ENCODE data around the gene HDHD3. TPM values are rescaled to one million over a fixed set of nuclear protein-coding genes. Genes with fewer than 3 reads are reported as not detected.

HDHD3 gene
- total RNA-seq, 6 experiments from 2014 or later = 3.3 to 4.8 (median 3.8) TPM

DNA sequence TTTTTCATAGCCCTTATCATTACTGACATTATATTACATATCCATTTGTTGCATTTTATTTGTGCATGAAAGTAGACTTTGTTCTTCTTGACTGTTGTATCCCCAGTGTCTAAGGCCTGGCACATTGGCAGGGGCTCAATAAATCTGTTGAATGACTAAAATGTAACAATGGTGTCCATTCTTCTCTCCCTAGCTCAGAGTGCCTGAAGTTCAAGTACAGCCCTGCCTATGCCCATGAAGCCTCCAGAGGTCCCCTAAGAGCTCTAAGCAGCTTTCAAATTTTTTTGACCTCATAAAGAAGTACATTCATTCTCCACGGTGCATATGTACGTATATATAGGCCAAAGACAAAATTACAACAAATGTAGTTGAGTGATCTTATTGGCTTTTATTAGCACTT, 31.6 kb downstream of the HDHD3 start:
- Mint-ChIP-seq H3K36me3 (ENCODE audit: low read depth) (no peaks in the 10 kb centered on the region), H3K4me3 (no peak overlapping the region), H3K9me3 (no peaks in the 10 kb centered on the region), H3K4me1 (ENCODE audit: low read depth) (no peaks in the 10 kb centered on the region), H3K27ac (no peak overlapping the region), H3K27me3 (ENCODE audit: insufficient read depth) (peaks cover 25% of the 10 kb centered on the region)
- TF ChIP-seq, protein P1, sequence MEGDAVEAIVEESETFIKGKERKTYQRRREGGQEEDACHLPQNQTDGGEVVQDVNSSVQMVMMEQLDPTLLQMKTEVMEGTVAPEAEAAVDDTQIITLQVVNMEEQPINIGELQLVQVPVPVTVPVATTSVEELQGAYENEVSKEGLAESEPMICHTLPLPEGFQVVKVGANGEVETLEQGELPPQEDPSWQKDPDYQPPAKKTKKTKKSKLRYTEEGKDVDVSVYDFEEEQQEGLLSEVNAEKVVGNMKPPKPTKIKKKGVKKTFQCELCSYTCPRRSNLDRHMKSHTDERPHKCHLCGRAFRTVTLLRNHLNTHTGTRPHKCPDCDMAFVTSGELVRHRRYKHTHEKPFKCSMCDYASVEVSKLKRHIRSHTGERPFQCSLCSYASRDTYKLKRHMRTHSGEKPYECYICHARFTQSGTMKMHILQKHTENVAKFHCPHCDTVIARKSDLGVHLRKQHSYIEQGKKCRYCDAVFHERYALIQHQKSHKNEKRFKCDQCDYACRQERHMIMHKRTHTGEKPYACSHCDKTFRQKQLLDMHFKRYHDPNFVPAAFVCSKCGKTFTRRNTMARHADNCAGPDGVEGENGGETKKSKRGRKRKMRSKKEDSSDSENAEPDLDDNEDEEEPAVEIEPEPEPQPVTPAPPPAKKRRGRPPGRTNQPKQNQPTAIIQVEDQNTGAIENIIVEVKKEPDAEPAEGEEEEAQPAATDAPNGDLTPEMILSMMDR (IDR thresholded peaks at IDR 0.05) = no peak
- no peak for DNase-seq

DNA sequence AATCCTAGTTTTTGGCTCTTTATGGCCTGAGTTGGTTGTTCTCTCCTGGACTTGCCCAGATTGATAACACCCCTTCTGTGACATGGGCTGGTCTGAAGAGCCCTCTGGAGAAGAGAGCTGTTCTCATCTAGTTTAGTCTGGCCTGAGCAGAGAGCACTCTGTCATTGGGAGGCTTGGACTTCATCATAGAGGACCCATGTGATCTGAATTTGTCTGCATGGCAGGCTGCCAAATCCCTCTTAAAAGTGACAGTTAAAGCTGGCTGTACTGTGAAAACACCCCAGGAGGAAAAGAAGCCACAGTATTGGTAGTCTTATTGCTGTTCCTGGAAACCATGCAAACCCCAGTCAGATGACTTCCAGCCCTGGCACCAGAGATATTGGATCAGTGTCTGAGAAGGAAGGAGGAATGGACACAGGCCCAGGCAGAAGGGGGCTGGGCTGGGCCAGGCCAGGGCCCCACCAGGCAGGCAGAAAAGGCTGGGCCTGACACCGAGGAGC, 33.0 kb downstream of the HDHD3 start:
- Mint-ChIP-seq H3K9me3 (no peaks in the 10 kb centered on the region), H3K27ac (no peak overlapping the region), H3K36me3 (ENCODE audit: low read depth) (no peaks in the 10 kb centered on the region), H3K4me3 (no peak overlapping the region), H3K4me1 (ENCODE audit: low read depth) (peaks cover 10% of the 10 kb centered on the region), H3K27me3 (ENCODE audit: insufficient read depth) (peaks cover 15% of the 10 kb centered on the region)
- DNase-seq = peak; percentile 58
- TF ChIP-seq, protein P1 (IDR thresholded peaks at IDR 0.05) = no peak

DNA sequence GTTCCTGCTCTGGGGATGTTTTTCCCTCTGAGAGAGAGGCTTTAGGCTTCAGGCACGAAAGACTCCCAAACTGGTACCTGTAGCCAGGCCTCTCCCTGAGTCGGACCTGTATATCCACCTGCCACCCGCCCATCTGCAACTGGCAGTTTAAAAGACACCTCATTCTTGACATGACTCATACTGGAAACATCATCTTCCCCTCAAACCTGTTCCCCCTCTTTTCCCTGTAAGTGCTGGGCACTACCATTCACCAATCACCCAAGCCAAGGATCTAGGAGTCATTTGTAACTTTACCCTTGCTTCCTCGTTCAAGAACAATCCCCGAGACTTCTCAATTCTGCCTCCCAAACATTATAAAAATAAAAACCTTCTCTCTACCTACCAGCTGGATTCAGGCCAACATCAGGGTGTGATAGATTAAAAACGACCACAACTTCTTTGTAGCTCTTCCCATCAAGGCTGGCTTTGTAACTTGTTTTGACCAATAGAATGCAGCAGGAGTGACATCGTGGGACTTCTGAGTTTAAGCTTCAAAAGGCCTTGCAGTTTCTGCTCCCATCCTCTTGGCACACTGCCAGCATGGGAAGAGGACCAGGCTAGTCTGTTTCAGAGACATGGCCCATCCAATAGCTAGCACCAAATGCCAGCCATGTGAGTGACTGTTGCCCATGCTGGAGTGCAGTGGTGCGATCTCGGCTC, 34.9 kb downstream of the HDHD3 start:
- Mint-ChIP-seq H3K9me3 (no peaks in the 10 kb centered on the region), H3K27ac (no peak overlapping the region), H3K27me3 (ENCODE audit: insufficient read depth) (peaks cover 2% of the 10 kb centered on the region), H3K36me3 (ENCODE audit: low read depth) (no peaks in the 10 kb centered on the region), H3K4me3 (no peak overlapping the region), H3K4me1 (ENCODE audit: low read depth) (peaks cover 10% of the 10 kb centered on the region)
- no peak for DNase-seq
- TF ChIP-seq, protein P1 (IDR thresholded peaks at IDR 0.05) = no peak

DNA sequence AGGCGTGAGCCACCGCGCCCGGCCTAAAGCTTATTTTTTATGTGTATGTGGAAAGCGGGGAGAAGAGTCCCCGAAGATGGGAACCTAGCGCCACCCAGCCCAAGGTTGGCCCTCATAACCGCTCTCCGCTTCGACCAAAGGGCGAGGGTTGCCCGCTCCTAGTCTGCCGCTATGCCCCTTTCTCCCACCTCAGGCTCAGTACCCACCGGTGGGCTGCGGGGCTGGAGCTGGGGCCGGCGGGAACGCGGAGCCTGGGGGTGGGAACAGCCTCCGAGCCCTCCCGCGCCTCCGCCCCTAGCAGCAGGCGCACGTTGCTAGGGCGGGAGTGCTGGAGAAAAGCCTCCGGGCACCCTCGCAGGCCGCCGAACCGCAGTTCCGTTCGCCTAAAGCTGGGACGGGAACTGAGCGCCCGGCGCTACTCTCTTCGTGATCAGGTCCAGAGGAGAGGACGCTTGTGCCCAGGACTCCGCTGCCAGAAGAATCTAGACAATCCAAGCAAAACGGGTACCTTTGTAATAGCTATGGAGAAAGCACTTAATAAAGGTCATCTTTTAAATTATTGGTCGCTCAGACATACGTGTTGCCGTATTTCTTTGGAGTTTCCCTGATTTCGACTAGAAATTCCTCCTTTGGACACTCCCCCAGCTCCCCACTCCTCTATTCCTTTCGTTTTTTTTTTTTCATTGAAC, 36.6 kb downstream of the HDHD3 start, which contains the start of gene WDR31:
Gene WDR31, minus strand, starts transcription at position 265 of the 689 bp plus-strand sequence. CDS start 8,253 bp downstream, outside the sequence.
- DNase-seq = peak; percentile 70
- H3K36me3 Mint-ChIP-seq (ENCODE audit: low read depth) = no peaks in the 10 kb centered on the region
- peak within 1 kb of the TSS; percentile 86 for H3K4me3 Mint-ChIP-seq
- H3K9me3 Mint-ChIP-seq = no peaks in the 10 kb centered on the region
- peaks cover under 1% of the 10 kb centered on the region for H3K27me3 Mint-ChIP-seq (ENCODE audit: insufficient read depth)
- TF ChIP-seq, protein P1 (IDR thresholded peaks at IDR 0.05) = no peak
- peaks cover 10% of the 10 kb centered on the region for H3K4me1 Mint-ChIP-seq (ENCODE audit: low read depth)
- peak within 1 kb of the TSS; percentile 87 for H3K27ac Mint-ChIP-seq

DNA sequence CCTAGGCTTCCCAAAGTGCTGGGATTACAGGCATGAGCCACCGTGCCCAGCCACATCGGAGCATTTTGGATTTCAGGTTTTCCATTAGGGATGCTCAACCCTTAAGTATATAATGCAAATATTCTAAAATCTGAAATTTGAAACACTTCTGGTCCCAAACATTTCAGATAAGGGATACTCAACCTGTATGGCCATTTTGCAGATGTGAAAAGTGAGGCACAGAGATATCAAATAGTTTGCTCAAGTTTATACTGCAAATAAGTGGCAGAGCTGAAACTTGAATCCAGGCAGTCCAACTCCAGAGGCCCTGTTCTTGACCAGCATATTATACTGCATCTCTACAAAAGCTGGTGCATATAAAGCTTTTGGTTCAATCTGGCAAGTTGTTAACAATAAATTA, 39.1 kb downstream of the HDHD3 start:
- Mint-ChIP-seq H3K27me3 (ENCODE audit: insufficient read depth) (no peaks in the 10 kb centered on the region; the same call in none of the 2 replicates), H3K4me3 (no peak overlapping the region), H3K4me1 (ENCODE audit: low read depth) (peaks cover 10% of the 10 kb centered on the region), H3K36me3 (ENCODE audit: low read depth) (no peaks in the 10 kb centered on the region), H3K27ac (no peak overlapping the region), H3K9me3 (no peaks in the 10 kb centered on the region)
- TF ChIP-seq, protein P1 (IDR thresholded peaks at IDR 0.05) = no peak
- DNase-seq = no peak
